Right lung (tissue), 5 donors: ENCODE measurements around the gene PKD1. TPM values are rescaled to one million over a fixed set of nuclear protein-coding genes. Genes with fewer than 3 reads are reported as not detected.
"Not testable (repeated sequence)": the region's sequence is repeated elsewhere in the genome, so short reads cannot be mapped to it uniquely, and the experiment has no call there.

ENCODE experiments used
- DNase-seq, 2 donors: peaks; one replicate each; pipeline ENCODE4 v3.0.0-alpha.2; 2013
- polyA plus RNA-seq, 5 donors: library from polyadenylated mRNA; unstranded; fragments of 120-200 nt; gene quantifications; one replicate each; pipeline versions ENCODE4 v1.2.1 to v1.2.3, GENCODE V29; 2013; ENCODE audit warnings: inconsistent platforms in 1 of 5, low replicate concordance in 1 of 5; ENCODE audit not compliant: insufficient read length in 5 of 5, insufficient read depth in 1 of 5

The PKD1 gene
- polyA plus RNA-seq, 5 donors, result 66.7 to 168 (median 123) TPM

DNA sequence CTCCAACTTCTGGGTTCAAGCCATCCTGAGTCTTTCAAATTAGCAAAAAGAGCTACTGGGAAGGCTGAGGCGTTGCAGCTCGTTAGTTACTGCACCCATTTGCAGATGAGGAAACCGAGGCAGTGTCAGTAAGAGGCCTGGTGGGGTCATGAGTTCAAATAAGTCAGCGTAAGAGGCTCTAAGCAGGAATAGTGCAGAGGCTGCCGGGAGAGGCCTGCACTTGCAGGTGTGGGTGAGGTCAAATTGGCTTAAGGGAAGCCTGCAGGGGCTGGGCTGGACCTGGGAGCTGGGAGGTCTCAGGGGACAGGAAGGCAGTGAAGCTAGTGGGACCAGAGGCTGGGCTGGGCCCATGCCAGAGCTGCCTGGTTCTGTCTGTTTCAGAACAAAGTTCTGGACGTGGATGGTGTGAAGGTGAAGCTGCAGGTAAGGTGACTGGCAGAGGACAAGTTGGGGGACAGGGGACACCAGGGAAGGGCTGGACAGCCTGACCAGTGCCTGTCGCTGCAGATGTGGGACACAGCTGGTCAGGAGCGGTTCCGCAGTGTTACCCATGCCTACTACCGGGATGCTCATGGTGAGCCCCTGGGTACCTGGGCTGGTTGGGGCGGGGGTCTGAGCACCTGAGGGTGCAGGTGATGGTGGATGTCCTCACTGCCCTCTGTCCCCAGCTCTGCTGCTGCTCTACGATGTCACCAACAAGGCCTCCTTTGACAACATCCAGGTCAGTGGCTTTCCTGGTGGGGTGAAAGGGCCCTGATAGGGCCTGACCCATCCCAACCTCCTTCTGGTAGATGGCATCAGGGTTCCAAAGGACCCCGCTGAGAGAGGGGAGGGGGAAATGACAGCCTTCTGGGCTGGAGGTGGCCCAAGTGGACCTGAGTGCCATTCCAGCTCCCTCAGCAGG is 15.7 kb upstream of the PKD1 start:
- no peak for DNase-seq

DNA sequence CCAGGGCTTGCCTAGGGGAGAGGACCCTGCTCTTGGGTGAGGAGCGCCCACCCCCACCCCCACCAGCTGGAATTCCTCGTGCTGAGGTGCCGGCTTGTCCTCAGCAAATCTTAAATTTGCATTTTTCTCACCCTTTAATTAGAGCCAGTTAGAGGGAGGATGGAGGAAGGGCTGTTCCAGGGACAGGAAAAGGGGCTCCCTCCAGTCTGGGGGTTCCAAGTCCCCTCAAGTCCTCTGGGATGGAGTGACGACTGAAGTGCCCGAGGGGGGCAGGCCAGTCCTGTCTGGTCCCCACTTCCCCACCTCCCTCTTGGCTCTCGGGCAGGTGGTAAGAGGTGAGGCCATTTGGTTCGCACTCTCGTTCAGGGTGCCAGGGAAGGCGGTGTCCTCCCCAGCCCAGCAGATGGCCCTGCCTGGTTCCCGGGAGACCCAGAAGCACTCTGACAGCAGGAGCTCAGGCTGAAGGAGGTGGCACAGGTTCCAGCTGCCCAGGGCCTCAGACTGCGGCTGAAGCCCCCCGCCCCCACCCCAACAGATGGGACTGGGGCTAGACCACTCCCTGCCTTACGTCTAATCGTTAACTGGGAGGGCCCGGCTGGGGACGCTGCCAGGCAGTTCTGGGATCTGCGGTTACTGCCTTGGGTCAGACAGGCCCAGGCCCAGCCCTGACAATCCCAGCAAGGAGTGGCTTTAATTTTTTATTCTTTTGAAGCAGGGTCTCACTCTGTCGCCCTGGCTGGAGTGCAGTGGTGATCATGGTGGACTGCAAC is 14.9 kb upstream of the PKD1 start:
- DNase-seq, result no peak

DNA sequence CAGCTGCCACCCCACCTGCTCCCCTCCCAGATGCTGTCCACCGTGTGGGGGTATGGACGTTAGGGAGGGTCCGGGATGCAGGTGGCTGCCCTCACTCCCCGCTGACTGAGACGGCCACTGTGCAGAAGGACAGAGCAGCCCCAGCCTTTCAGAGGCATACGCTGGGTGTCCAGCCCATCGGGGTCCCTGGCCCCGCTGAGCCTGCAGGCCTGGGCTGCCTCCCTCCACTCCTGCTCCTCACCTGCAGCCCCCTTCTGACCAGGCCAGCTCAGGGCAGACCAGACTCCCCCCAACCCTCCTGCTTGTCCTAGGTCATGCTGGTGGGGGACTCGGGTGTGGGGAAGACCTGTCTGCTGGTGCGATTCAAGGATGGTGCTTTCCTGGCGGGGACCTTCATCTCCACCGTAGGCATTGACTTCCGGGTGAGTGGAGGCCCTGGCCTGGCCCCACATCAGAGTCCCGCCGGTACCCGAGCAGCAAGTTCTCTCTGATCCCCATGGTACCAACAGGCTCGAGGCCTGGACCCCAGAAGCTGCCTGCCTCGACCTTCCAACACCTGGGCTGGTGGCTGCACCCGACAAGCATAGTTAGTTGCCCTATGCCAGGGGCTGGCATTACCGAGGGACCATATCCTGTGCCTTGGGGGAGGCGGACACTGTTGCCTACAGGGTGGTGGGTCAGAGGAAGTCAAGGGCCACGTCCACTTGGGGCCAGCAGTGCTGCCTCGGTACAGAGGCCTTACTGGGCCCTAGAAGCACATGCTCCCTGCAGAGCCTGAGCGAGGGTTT is 14.1 kb upstream of the PKD1 start:
- no peak for DNase-seq

DNA sequence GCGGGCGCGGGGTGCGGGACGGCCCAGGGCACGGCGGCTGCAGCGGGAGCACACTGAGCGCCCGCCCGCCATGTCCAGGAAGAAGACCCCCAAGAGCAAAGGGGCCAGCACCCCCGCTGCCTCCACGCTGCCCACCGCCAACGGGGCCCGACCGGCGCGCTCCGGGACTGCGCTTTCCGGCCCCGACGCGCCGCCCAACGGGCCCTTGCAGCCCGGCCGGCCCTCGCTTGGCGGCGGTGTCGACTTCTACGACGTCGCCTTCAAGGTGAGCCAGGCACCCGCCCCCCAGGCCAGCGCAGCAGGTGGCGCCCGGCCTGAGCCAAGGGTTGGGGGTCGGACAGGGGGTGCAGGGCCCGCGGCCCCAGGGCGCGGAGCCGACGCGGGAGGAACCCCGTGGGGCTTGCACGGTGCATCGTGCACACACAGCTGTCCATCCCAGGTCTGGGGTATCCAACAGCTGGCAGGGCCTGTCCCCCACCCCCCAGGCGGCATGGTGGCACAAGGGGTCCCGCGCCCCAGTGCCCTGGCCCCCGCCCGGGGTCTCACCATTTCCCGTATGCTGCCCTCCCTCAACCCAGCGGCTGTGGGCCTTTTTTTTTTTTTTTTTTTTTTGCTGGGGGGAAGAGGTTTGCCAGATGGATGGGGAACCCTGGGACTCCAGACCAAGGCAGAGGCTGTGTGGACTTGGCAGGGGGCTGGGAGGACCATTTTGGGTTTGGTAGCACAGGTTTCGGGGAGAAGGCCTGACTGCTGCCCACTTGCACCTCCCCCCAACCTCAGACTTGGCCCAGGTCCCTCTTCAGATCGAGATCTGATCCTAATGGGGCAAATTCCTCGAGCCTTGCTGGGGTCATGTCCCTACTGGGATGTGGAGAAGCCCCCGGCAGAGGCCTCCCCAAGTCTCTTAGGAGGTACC is 13.3 kb upstream of the PKD1 start:
- DNase-seq, result no peak

DNA sequence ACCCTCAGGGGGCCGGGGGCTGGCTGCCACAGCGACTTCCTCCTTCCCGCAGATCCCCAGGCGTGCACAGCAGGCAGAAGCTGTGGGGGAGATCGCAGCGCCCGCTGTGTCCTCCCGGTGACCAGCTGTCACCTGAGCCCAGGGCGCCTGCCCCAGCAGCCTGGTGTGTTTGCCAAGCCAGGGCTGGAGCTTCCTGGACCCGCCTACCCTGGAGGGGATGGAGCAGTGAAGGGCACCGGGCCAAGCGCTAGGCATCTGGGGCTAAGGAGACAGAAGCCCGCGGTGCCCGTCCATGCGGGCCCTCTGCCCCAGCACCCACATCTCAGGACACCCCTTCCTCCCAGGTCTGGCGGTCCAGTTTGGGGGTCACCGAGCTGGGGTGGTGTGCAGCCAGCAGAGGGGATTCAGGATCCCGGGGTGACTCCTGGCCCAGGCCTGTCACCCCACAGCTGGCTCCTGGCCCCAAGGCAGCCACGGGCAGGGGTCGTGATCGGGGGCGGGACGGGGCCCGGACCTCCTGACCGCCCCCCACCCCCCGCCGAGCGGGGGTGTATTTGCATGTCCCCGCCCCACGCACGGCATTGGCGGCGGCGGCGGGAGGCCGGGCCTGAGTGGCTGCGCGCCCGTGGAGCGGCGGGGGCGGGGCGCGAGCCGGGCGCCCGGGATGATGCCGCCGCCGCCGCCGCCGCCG is 12.4 kb upstream of the PKD1 start, which contains the start of gene RAB26:
Gene RAB26 (plus strand): TSS at position 645 of the 691 bp plus-strand sequence. CDS start 159 bp downstream, outside the sequence.
- DNase-seq, result peak in 1 of 2 donors; percentile 62

DNA sequence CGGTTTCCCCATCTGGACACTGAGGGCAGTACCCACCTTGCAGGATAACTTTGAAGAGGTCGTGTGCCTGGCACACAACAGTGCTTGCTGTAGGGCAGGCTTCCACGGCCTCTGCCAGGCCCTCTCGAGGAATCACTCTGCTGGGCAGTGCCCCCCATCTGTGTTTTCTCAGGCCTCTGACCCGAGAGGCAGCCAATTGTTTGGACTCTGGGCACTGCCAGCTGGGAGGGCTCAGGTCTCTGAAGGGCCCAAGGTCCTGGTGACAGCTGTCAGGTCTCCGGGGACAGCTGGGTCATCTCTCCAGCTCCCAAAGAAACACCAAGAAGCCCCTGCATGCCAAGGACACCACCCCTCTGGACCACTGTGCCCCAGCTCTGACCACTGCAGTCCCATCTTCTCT is 11.7 kb upstream of the PKD1 start:
- no peak for DNase-seq

DNA sequence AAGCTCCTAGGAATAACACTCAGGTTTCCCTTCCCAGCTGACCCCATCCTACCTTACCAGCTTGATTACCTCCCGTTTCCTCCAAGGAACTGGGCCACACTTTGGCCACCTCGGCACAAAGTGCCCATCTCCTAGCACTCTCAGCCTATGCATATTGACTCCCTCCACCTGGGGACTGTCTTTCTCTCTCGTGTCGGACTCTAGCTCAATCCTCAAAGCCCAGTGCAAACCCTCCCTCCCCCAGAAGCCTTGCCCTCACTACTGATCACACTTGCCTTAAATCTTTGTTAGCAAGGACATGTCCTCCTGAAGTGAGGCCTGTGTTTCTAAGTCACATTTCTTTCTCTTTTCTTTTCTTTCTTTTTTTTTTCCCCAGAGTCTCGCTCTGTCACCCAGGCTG is 10.1 kb upstream of the PKD1 start:
- no peak for DNase-seq

DNA sequence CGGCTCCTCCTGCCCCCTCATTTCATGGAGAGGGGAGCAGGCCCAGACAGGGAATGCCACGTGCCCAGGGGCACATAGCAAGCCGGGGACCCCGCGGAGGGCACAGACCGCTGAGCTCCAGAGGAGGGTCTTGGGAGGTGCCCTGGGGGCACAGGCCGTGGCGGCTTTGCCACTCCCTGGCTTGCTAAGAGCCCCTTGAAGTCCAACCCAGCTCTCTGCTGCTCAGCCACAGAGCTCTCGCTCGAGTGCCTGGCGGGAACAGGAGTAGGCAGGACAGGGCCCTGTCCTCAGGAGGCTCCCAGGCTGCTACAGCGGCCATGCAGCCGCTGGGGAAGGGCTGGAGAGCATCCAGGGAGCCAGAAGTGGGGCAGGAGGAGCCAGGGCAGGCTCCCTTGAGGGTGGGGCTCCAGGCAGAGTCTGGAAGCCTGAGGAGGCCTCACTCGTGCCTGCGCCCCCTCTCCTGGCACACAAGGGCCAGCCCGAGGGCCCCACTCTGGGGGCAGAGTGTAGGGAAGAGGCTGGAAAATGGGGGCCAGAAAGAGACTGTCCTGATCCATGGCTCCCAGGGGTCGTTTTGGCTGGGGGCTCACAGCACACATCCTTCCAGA is 8.3 kb upstream of the PKD1 start:
- DNase-seq, result no peak

DNA sequence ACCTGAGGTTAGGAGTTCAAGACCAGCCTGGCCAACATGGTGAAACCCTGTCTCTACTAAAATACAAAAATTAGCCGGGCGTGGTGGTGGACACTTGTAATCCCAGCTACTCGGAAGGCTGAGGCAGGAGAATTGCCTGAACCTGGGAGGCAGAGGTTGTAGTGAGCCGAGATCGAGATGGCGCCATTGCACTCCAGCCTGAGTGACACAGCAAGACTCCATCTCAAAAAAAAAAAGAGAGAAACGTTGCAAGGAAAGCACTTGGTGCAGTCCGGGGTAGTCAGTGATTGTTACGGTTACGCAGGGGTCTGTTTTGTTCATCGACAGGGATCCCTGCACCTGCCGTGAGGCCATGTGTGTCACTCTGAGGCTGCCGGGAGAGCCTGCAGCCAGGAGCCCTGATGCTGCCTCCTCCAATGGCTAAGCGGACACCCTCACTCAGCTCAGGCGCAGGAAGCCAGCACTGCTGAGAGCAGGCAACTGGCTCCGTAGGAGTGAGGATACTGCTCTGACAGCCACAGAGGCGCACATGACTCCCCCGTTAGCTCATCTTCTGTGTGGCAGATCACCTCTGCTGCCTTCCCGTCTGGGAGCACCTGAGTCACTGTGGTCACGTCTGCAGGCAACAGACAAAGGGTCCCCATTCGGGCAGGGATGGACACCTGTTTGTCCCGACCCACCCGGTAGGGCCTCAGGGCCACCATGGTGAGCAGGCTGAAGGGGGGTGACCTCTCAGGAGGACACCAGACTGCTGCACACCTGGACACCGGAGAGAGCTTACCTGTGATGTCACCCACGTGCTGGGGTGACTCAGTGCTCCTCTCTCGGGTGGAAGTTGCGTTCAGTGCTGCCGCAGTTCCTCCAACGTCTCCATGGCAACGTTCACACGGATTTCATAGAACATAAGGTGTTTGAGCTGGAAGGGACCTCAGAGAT is 7.5 kb upstream of the PKD1 start:
- DNase-seq, result no peak

DNA sequence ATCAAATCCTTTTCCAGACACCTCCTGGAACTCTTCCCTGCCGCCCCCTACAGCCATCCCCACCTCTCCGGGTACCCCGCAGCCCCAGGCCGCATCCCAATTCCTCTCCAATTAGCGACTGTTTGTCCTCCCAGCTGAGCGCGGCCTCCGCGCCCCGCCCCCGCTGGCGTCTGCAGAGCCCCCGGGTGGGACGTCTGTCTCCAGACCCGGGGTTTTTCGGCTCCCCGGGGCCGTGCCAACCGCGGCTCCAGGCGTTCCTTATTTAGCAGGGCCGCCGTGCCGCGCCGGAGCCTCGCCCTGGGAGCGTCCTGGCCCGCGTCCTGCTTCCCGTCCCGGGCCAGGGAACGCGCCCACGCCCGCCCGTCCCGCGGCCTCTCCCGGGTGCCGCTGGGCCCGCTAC is 627 bp downstream of the PKD1 start:
- DNase-seq, result not testable (repeated sequence)

DNA sequence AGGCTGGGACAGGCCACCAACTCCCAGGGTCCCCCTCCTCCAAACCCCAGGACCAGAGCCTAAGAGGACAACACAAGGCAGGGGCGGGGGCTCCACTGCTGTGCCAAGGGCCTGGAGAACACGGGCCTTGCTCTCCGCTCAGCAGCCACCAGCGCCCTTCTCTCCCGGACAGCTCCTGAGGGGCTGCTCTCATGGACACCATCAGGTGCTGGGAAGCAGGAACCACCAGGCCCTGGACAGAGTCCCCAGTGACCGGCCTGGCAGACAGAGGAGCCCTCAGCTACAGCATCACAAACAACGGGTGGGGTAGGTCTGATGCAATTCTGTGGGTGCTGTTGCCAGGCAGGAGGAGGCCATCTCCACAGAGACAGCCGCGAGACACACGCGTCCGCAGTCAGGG is 1.9 kb downstream of the PKD1 start:
- DNase-seq, result not testable (repeated sequence)

DNA sequence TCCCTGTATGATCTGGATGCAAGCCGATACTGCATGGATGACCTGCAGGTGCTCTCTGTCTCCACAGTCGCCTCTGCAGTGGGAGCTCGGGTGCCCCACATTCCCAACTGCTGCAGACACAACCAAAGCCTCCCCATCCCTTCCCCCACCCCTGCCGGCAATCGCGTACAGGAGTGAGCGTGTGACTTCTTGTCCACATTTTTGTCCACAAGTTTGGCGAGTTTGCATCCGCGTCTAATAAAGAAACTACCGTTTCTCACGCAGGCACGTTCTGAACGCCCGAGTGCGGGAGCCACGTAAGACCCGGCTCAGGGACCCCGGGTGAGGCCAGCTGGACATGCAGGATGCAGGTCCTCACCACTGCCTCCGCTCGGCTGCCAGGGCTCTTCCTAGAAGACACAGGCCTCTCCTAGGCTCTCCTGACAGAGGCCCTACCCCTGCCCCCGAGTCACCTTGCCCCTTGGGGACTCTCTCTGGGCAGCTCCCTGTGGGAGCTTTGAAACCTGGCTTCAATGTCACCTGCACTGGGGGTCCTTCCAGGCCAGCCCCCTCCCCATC is 5.7 kb downstream of the PKD1 start:
- not testable (repeated sequence) for DNase-seq

DNA sequence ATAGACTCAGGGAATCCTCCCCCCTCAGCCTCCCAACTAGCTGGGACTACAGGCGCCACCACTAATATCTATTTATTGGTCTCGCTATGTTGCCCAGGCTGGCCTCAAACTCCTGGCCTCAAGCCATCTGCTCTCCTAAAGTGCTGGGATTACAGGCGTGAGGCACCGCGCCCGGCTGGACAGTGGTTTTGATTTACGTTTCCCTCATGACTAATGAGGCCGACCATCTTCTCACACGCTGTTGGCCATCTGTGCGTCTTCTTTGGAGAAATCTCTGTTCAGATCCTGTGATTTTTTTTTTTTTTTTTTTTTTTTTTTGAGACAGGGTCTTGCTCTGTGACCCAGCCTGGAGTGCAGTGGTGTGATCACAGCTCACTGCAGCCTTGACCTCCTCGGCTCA is 6.4 kb downstream of the PKD1 start:
- DNase-seq, result not testable (repeated sequence)

DNA sequence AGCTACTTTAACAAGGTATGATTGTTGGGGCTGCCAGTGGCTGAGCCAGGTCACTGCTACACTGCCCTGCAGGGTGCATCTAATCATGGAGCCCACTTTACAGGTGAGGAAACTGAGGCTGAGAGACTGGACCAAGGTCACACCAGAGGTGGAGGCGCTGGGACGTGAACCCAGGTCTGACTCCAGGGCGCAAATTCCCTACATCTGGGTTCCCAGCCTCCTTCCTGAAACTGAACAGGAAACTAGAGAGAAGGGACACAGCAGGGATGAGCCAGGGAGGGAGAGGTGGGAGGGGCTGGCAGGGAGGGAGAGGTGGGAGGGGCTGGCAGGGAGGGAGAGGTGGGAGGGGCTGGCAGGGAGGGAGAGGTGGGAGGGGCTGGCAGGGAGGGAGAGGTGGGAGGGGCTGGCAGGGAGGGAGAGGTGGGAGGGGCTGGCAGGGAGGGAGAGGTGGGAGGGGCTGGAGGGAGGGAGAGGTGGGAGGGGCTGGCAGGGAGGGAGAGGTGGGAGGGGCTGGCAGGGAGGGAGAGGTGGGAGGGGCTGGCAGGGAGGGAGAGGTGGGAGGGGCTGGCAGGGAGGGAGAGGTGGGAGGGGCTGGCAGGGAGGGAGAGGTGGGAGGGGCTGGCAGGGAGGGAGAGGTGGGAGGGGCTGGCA is 7.9 kb downstream of the PKD1 start:
- DNase-seq, result peak in 1 of 2 donors; percentile 42

DNA sequence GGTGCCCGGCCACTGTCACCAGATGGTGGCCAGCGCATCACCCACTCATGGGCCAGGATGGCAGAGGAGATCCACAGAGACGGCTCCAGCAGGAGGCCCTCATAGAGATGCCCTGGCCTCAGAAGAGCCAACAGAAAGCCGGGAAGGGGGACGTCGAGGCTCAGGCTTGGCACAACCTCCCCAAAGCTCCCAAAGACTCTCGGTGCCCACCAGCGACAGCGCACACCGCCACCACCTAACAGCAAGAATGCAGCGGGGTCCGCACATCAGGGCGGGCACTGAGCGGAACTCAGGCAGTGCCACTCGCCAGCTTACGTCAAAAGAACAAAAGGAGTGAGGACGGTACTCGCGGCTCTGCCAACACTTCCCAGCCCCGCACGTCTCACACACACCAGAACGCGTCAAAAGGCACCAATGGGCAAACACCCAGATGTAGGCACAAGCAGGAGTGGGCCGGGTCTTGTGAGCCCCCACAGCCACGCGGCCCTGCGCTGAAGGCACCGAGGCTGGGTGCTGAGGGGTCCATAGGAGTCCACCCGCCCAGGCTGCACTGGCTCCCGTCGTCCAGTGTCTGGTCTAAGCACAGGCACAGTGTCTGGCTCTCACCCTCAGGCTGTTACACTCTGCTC is 8.7 kb downstream of the PKD1 start:
- DNase-seq, result not testable (repeated sequence)

DNA sequence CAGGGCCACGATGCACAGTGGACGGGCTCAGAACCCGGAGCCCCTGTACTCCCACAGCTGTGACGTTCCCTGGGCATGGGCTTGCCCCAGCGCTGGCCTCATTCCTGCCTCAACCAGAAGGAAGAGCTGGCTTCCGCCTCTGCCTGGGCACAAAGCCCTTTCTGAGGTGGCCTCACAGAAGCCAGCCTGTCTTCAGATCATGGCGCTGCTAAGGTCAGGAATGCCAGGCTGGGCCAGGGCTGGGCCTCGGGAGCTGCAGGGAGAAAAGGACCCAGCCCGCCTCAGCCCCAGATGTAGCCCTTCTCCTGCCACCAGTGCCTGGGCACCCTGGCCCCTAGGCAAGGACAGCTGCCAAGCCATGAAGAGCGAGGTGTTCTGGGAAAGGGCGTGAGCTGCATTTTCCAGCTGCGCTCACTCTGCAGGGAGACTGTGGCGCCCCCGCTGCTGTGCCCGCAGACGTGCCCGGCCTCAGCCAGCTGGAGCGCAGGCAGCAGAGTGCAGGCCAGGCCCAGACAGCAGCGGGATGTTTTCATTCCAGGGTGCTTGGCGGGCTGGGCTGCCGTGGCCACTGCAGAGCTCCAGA is 9.4 kb downstream of the PKD1 start:
- not testable (repeated sequence) for DNase-seq

DNA sequence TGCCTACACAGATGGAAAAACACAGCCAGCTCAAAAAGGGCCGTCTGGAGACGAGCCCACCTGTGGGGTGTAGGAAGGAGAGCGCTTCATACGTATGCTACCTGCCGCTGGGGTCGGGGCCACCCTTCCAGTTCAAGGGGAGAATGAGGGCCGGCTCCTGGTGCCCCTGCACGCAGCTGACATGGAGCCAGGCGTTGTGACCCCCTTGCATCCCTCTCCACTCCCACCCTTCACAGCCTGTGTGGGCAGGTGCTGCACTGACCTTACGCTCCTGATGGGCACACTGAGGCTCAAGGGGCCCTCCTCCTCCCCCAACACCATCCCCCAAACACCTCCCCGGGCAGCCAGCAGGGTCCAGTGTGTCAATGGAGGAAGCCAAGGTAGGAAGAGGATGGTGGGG is 10.1 kb downstream of the PKD1 start:
- DNase-seq, result not testable (repeated sequence)
